Panc1 (cell line): ENCODE results near the gene NTN3.

Experiments used
- SIN3A ChIP-seq: IDR thresholded peaks from 2 replicates; pipeline ENCODE4 v1.6.1; 2012; ENCODE audit warnings: low read depth, mild to moderate bottlenecking, low read length, moderate library complexity, borderline replicate concordance; ENCODE audit not compliant: insufficient read depth
- TF ChIP-seq, protein P1 (sequence below): fragments of 450-650 bp; IDR thresholded peaks from 2 replicates; pipeline ENCODE4 v1.5.1; 2017; ENCODE audit warnings: mild to moderate bottlenecking
- TF ChIP-seq, protein P2 (sequence below), 2 experiments: IDR thresholded peaks; 2 replicates each; pipeline ENCODE4 v1.6.1; 2011 to 2012; ENCODE audit warnings: low read depth in 2 of 2, control low read depth in 1 of 2, low read length in 1 of 2, mild to moderate bottlenecking in 1 of 2, moderate library complexity in 1 of 2; ENCODE audit not compliant: insufficient read depth in 1 of 2

DNA sequence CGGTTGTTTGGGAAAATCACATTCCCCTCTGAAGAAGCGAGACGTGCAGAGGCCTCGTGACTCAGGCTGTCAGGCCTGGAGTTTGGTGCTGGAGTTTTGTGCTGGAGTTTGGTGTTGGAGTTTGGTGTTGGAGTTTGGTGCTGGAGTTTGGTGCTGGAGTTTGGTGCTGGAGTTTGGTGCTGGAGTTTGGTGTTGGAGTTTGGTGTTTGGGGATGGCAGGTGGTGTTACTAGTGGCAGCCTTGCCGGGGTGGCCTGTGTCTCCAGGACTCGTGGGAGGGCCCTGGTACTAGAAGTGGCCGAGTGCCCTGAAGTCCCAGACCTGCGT, 16.4 kb downstream of the NTN3 start:
- TF ChIP-seq, protein P1, sequence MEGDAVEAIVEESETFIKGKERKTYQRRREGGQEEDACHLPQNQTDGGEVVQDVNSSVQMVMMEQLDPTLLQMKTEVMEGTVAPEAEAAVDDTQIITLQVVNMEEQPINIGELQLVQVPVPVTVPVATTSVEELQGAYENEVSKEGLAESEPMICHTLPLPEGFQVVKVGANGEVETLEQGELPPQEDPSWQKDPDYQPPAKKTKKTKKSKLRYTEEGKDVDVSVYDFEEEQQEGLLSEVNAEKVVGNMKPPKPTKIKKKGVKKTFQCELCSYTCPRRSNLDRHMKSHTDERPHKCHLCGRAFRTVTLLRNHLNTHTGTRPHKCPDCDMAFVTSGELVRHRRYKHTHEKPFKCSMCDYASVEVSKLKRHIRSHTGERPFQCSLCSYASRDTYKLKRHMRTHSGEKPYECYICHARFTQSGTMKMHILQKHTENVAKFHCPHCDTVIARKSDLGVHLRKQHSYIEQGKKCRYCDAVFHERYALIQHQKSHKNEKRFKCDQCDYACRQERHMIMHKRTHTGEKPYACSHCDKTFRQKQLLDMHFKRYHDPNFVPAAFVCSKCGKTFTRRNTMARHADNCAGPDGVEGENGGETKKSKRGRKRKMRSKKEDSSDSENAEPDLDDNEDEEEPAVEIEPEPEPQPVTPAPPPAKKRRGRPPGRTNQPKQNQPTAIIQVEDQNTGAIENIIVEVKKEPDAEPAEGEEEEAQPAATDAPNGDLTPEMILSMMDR, result no peak
- no peak for TF ChIP-seq SIN3A
- TF ChIP-seq, protein P2, sequence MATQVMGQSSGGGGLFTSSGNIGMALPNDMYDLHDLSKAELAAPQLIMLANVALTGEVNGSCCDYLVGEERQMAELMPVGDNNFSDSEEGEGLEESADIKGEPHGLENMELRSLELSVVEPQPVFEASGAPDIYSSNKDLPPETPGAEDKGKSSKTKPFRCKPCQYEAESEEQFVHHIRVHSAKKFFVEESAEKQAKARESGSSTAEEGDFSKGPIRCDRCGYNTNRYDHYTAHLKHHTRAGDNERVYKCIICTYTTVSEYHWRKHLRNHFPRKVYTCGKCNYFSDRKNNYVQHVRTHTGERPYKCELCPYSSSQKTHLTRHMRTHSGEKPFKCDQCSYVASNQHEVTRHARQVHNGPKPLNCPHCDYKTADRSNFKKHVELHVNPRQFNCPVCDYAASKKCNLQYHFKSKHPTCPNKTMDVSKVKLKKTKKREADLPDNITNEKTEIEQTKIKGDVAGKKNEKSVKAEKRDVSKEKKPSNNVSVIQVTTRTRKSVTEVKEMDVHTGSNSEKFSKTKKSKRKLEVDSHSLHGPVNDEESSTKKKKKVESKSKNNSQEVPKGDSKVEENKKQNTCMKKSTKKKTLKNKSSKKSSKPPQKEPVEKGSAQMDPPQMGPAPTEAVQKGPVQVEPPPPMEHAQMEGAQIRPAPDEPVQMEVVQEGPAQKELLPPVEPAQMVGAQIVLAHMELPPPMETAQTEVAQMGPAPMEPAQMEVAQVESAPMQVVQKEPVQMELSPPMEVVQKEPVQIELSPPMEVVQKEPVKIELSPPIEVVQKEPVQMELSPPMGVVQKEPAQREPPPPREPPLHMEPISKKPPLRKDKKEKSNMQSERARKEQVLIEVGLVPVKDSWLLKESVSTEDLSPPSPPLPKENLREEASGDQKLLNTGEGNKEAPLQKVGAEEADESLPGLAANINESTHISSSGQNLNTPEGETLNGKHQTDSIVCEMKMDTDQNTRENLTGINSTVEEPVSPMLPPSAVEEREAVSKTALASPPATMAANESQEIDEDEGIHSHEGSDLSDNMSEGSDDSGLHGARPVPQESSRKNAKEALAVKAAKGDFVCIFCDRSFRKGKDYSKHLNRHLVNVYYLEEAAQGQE (IDR thresholded peaks at IDR 0.05; ENCODE audit: insufficient read depth in 1 of 2, low read depth in 2 of 2, low read length in 1 of 2), result no peak
